ENCODE data around the gene DIS3.

GRCh38 chr13:72788831-72789230, 7.1 kb upstream of the DIS3 start:
- TF ChIP-seq NRF1 (conservative IDR thresholded peaks at IDR 0.05; ENCODE audit: low read depth, low read length) (no peak), HCFC1 (IDR thresholded peaks at IDR 0.05; ENCODE audit: low read length) (no peak), RBBP5 (conservative IDR thresholded peaks at IDR 0.05) (no peak), SP1 (IDR thresholded peaks at IDR 0.05; ENCODE audit: low read depth, low read length) (no peak), EZH2 (IDR thresholded peaks at IDR 0.05; ENCODE audit: borderline replicate concordance, control insufficient read depth, low read depth, low read length) (no peak), SMC3 (IDR thresholded peaks at IDR 0.05; ENCODE audit: borderline replicate concordance, low read length) (no peak), POLR2AphosphoS5 (IDR thresholded peaks at IDR 0.05; ENCODE audit: low read length) (no peak), SIN3A (IDR thresholded peaks at IDR 0.05; ENCODE audit: low read depth, low read length) (no peak)
